ENCODE results near the gene MAP2K3. TPM values are rescaled to one million over a fixed set of nuclear protein-coding genes. Genes with fewer than 3 reads are reported as not detected.
"Not testable (repeated sequence)": the region's sequence is repeated elsewhere in the genome, so short reads cannot be mapped to it uniquely, and the experiment has no call there.

MAP2K3 gene
- total and polyA plus RNA-seq, 2 experiments from 2014 or later: 42.6 to 119 TPM

DNA sequence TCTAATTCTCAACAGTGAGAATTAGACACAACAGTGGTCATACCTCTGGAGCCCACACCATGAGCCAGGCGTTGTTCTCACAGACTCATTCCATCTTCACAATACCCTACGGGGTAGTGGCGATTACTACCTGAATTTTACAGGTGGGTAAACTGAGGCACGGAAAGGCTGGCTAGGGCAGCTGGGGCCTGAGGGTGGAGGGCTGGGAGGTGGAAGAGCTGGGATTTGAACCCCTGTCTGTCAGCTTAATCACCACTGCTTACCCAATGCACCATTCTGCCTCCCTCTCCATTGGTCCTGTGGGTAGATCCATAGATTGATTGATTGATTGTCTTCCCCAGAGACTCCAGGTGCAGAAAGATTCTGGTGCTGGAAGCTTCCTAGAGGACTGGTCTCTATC is 60.3 kb downstream of the MAP2K3 start:
- H2AFZ ChIP-seq; H3K4me3 ChIP-seq; H3K4me1 ChIP-seq (ENCODE audit: insufficient read depth); H3K4me2 ChIP-seq (ENCODE audit: unreplicated experiment); H3F3A ChIP-seq (ENCODE audit: insufficient read depth); H3K9me3 ChIP-seq (ENCODE audit: low read depth); H3K27ac ChIP-seq; DNase-seq; H3K79me2 ChIP-seq (ENCODE audit: insufficient read depth); in situ Hi-C loops (cut with MboI); H3K9ac ChIP-seq; H3K27me3 ChIP-seq (replicated peaks; ENCODE audit: insufficient read depth); H3K36me3 ChIP-seq (ENCODE audit: low read depth); H3K9me2 ChIP-seq (ENCODE audit: insufficient read depth); H4K20me1 ChIP-seq (ENCODE audit: insufficient read depth): not testable (repeated sequence)
- WGBS, 2 experiments (ENCODE audit: low coverage in 1 of 2, low lambda C conversion rate in 2 of 2, missing lambda C conversion rate in 2 of 2): 52 to 67% methylated on average over 4 of the region's 4 CpGs

- DNase-seq: no peak
- Histone ChIP-seq H3K79me2 (ENCODE audit: insufficient read depth) (no peaks in the 10 kb centered on the region), H3K36me3 (ENCODE audit: low read depth) (no peaks in the 10 kb centered on the region), H3K9me2 (ENCODE audit: insufficient read depth) (no peaks in the 10 kb centered on the region), H3K27ac (no peak overlapping the region), H4K20me1 (ENCODE audit: insufficient read depth) (no peaks in the 10 kb centered on the region), H3K9me3 (ENCODE audit: low read depth) (no peaks in the 10 kb centered on the region), H3K4me3 (no peak overlapping the region), H3K9ac (no peak overlapping the region), H3K4me2 (ENCODE audit: unreplicated experiment) (no peak overlapping the region), H3F3A (ENCODE audit: insufficient read depth) (no peaks in the 10 kb centered on the region), H3K27me3 (replicated peaks; ENCODE audit: insufficient read depth) (no peaks in the 10 kb centered on the region), H2AFZ (no peak overlapping the region), H3K4me1 (ENCODE audit: insufficient read depth) (no peaks in the 10 kb centered on the region)
- in situ Hi-C loops (cut with MboI): no loop called here
- TF ChIP-seq EZH2 (IDR thresholded peaks at IDR 0.05; ENCODE audit: insufficient read depth, poor library complexity, severe bottlenecking) (no peak), EZH2phosphoT487 (IDR thresholded peaks at IDR 0.05; ENCODE audit: insufficient read depth, low read depth) (no peak)
- 51 to 57% methylated on average over 9 to 10 of the region's 10 CpGs for WGBS, 2 experiments (ENCODE audit: low coverage in 1 of 2, low lambda C conversion rate in 2 of 2, missing lambda C conversion rate in 2 of 2)
Observed at GRCh38 chr17:21345236-21345635, 60.7 kb downstream of the MAP2K3 start.

DNA sequence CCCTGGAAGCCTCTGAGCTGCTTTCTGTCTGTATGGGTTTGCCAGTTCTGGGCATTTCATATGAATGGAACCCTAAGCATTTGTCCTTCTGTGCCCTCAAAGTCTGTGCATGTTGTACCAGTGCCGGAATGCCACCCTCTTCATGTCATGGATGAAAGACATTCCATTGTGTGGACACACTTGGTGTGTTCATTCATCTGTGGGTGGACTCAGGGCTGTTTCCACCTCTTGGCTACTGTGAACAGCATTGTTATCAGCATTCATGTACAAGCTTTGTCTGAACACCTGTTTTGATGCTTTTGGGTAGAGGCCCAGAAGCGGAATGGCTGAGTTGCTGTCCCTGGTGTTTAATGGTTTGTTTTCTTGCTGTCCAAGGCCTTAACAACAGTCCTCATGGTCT is 61.6 kb downstream of the MAP2K3 start:
- H3K27me3 ChIP-seq (replicated peaks; ENCODE audit: insufficient read depth); H3K9me3 ChIP-seq (ENCODE audit: low read depth); in situ Hi-C loops (cut with MboI); H3K9me2 ChIP-seq (ENCODE audit: insufficient read depth); H3K4me2 ChIP-seq (ENCODE audit: unreplicated experiment); H3K27ac ChIP-seq; H3K4me1 ChIP-seq (ENCODE audit: insufficient read depth); H2AFZ ChIP-seq; DNase-seq; H3K4me3 ChIP-seq; H3F3A ChIP-seq (ENCODE audit: insufficient read depth); H4K20me1 ChIP-seq (ENCODE audit: insufficient read depth); H3K36me3 ChIP-seq (ENCODE audit: low read depth); H3K9ac ChIP-seq; H3K79me2 ChIP-seq (ENCODE audit: insufficient read depth): not testable (repeated sequence)
- WGBS, 2 experiments (ENCODE audit: low coverage in 1 of 2, low lambda C conversion rate in 2 of 2, missing lambda C conversion rate in 2 of 2): no CpG with 5 or more reads among the region's 2 CpGs

DNA sequence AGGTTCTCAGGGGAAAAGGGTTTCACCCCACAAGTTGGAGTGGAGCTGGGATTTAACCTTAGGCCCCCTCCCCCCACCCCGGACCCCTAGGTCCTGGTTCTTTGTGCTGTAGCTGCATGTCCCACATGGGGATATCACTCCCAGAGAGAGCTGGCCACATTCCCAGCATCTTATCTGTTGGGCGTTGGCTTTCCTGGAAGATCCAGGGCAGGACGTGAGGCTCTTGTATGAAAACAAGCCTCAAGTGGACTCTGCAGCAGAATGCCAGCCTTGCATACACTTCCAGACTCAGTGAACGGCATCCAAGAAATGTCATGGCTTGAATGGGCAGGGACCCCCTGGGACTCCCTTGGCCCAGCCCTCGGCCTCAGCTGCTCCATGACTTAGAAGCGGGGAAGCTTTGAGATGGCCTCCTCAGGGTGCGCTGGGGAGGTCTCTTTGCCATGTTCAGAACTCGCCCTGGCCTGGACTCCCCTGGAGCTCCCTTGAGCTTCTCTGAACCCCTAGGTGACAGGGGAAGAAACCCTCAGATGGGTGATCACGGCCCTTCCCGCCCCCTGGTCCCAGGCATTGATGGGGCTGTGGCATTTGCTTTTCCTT is 62.2 kb downstream of the MAP2K3 start:
- DNase-seq; H3K79me2 ChIP-seq (ENCODE audit: insufficient read depth); H3K27ac ChIP-seq; H3K9me3 ChIP-seq (ENCODE audit: low read depth); H3K4me2 ChIP-seq (ENCODE audit: unreplicated experiment); in situ Hi-C loops (cut with MboI); H3K4me1 ChIP-seq (ENCODE audit: insufficient read depth); H3K9me2 ChIP-seq (ENCODE audit: insufficient read depth); H3F3A ChIP-seq (ENCODE audit: insufficient read depth); H3K4me3 ChIP-seq; H3K36me3 ChIP-seq (ENCODE audit: low read depth); H3K9ac ChIP-seq; H4K20me1 ChIP-seq (ENCODE audit: insufficient read depth); H2AFZ ChIP-seq; H3K27me3 ChIP-seq (replicated peaks; ENCODE audit: insufficient read depth): not testable (repeated sequence)
- 56 to 66% methylated on average over 9 of the region's 10 CpGs for WGBS, 2 experiments (ENCODE audit: low coverage in 1 of 2, low lambda C conversion rate in 2 of 2, missing lambda C conversion rate in 2 of 2)

DNA sequence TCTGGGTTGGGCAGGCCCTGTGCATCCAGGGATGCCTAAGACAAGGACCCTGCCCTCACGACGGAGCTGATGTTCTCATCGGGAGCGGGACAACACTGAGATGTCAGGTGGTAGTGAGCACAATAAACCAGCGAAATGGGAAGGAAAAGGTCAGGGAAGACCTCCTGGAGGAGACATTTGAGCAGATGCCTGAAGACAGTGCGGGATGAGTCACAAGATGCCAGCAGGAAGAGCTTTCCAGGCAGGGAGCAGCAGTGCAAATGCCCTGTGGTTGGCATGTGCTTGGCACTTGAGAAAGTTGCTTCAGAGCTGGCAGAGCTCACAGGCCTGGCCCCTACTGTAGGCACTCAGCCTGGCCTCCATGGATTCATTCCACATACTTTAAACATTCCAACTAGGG is 63.1 kb downstream of the MAP2K3 start:
- H3K9me3 ChIP-seq (ENCODE audit: low read depth); H3K36me3 ChIP-seq (ENCODE audit: low read depth); in situ Hi-C loops (cut with MboI); H3F3A ChIP-seq (ENCODE audit: insufficient read depth); H3K4me2 ChIP-seq (ENCODE audit: unreplicated experiment); H4K20me1 ChIP-seq (ENCODE audit: insufficient read depth); H3K27ac ChIP-seq; H3K9ac ChIP-seq; H2AFZ ChIP-seq; H3K27me3 ChIP-seq (replicated peaks; ENCODE audit: insufficient read depth); DNase-seq; H3K4me3 ChIP-seq; H3K4me1 ChIP-seq (ENCODE audit: insufficient read depth); H3K79me2 ChIP-seq (ENCODE audit: insufficient read depth); H3K9me2 ChIP-seq (ENCODE audit: insufficient read depth): not testable (repeated sequence)
- 32 to 49% methylated on average over 3 to 5 of the region's 6 CpGs for WGBS, 2 experiments (ENCODE audit: low coverage in 1 of 2, low lambda C conversion rate in 2 of 2, missing lambda C conversion rate in 2 of 2)

DNA sequence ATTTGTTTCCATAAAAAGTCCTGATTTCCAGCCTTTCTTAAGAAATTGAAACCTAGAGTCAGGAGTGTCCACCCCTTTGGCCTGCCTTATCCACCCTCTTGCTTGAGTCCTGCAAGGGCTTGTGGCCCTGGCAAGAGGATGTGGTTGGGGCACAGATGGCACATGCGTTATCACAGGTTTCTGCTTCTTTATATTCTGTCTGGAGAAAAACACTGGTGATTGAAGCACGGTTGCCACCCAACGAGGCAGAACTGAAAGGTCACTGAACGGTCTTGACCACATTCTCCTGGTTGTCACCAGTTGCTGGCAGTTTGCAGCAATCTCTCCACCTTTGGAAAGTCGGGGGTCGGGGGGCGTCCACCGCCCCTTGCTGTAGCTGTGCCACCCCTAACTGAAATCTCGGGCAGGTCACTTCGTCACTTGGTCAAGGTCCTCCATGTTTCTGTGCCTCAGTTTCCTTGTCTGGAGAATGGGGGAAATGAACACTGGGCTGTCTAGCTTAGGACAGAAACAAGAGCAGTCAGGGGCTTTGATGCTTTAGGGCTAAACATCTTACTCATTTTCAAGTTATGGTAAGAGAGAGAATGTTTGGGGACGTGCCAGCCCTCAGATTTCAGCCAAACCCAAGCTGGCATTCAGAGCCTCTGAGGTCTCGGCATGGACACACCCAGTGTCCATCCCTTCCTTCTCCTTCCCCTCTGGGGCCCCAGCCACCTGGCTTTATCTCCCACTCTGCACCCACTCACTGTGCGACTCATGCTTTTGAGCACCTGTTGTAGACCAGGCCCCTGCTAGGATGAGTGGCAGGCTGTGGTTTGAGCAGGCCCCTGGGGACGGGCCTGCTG is 63.8 kb downstream of the MAP2K3 start:
- H3K79me2 ChIP-seq (ENCODE audit: insufficient read depth); H3K4me2 ChIP-seq (ENCODE audit: unreplicated experiment); H3K9ac ChIP-seq; H3K9me2 ChIP-seq (ENCODE audit: insufficient read depth); H3K27me3 ChIP-seq (replicated peaks; ENCODE audit: insufficient read depth); H4K20me1 ChIP-seq (ENCODE audit: insufficient read depth); in situ Hi-C loops (cut with MboI); H2AFZ ChIP-seq; H3K27ac ChIP-seq; H3K9me3 ChIP-seq (ENCODE audit: low read depth); H3K4me1 ChIP-seq (ENCODE audit: insufficient read depth); H3K4me3 ChIP-seq; H3K36me3 ChIP-seq (ENCODE audit: low read depth); H3F3A ChIP-seq (ENCODE audit: insufficient read depth): not testable (repeated sequence)
- DNase-seq: peak; percentile 20
- WGBS, 2 experiments (ENCODE audit: low coverage in 1 of 2, low lambda C conversion rate in 2 of 2, missing lambda C conversion rate in 2 of 2): 77 to 88% methylated on average over 8 to 9 of the region's 14 CpGs

DNA sequence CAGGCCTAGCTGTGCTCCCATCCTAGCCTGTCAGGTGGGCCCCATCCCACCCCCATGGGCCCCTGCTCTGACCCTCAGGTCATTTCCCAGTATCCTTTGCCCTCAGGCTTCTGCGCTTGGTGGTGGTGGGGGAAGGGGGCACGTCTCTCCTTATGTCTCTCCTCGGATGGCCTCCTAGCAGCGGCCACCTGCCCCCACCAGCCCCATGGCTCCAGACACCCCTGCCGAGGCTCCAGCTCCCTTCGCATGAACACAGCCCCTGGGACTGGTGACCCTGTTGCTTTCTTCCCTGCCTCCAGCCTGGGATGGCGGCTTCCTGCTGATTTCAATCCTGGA is 64.4 kb downstream of the MAP2K3 start:
- H3K4me1 ChIP-seq (ENCODE audit: insufficient read depth); H2AFZ ChIP-seq; in situ Hi-C loops (cut with MboI); H3K27ac ChIP-seq; H3K27me3 ChIP-seq (replicated peaks; ENCODE audit: insufficient read depth); H3K4me2 ChIP-seq (ENCODE audit: unreplicated experiment); H3K9me3 ChIP-seq (ENCODE audit: low read depth); H3K9ac ChIP-seq; H4K20me1 ChIP-seq (ENCODE audit: insufficient read depth); H3F3A ChIP-seq (ENCODE audit: insufficient read depth); DNase-seq; H3K9me2 ChIP-seq (ENCODE audit: insufficient read depth); H3K79me2 ChIP-seq (ENCODE audit: insufficient read depth); H3K4me3 ChIP-seq; H3K36me3 ChIP-seq (ENCODE audit: low read depth): not testable (repeated sequence)
- 57 to 79% methylated on average over 3 to 6 of the region's 7 CpGs for WGBS, 2 experiments (ENCODE audit: low coverage in 1 of 2, low lambda C conversion rate in 2 of 2, missing lambda C conversion rate in 2 of 2)

All from GM23248 (cell line).